DMS153 (cell line): ENCODE results near the gene SEC14L3.

Experiments used
- DNase-seq: peaks from one replicate; lab custom pipeline; 2025; lab: John Stamatoyannopoulos, UW

The SEC14L3 gene

DNA sequence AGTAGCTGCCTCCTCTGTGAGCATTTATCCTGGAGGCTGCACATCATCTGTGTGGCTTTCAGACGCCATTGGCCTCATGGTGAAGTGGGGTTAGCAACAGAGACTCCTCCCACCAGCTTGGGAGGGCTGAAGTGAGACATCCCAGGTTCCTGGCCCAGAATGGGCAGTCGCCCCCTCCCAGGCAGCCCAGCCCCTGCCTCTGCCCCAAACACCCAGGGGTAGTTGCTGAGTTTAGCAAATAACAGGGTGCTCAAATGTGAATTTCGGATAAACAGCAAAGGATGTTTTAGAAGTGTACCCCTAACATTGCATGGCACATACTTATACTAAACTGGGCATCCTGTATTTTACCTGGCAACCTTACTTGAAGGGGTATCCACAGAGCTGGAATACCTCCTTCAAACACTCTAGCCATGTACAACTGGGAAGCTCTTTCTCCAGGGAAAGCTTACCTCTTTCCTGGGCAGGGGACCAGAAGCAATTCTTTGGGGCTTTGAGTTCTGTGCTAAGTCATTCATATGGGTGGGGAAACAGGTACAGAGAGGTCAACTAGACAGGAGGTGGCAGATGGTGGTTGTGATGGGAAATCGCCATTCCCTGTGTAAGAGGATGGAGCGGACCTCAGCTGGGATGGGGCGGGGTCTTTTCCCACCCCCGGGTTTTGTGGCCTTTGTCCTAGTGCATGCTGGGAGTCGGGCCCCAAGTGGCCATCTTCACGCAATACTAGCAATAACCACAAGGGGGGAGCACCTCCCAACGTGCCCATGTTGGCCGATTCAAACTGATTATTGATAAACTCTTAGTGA lies 27.0 kb downstream of the SEC14L3 start:
- DNase-seq = peak; percentile 40

DNA sequence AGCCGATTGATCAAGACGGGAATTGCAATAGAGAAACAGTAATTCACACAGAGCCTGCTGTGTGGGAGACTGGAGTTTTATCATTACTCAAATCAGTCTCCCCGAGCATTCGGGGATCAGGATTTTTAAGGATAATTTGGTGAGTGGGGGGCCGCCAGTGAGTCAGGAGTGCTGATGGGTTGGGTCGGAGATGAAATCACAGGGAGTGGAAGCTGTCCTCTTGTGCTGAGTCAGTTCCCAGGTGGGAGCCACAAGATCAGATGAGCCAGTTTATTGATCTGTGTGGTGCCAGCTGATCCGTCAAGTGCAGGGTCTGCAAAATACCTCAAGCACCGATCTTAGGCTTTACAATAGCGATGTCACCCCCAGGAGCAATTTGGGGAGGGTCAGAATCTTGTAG lies 30.7 kb downstream of the SEC14L3 start:
- no peak for DNase-seq

DNA sequence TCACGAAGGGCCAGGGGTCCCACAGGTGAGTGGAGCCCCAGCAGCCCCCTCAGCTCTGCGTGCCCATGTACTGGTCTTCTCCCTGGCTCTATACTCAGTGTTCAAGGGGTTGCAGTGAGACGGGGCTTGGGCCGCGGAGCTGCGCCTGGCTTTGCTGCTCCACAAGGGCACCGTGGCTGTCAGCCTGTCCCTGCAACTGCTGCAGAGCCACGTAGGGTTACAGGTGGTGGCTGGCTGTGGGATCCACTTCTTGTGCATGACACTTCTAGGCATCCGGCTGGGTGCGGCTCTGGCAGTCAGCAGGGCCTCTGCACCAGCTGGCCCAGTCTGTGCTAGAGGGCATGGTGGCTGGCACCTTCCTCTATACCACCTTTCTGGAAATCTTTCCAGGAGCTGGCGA lies 32.0 kb downstream of the SEC14L3 start:
- DNase-seq = no peak

DNA sequence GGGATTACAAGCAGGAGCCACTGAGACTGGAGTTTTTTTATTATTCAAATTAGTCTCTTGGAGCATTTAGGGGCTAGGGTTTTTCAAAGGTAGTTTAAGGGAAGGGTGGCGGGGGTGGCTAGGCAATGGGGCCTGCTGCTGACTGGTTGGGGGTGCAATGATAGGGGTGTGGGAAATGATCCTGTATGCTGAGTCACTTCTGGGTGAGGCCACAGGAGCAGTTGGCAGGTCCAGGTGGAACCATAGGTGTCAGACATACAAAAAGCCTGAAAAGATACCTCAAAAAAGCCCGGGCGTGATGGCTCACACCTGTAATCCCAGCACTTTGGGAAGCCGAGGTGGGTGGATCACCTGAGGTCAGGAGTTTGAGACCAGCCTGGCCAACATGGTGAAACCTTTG lies 32.6 kb downstream of the SEC14L3 start:
- no peak for DNase-seq

DNA sequence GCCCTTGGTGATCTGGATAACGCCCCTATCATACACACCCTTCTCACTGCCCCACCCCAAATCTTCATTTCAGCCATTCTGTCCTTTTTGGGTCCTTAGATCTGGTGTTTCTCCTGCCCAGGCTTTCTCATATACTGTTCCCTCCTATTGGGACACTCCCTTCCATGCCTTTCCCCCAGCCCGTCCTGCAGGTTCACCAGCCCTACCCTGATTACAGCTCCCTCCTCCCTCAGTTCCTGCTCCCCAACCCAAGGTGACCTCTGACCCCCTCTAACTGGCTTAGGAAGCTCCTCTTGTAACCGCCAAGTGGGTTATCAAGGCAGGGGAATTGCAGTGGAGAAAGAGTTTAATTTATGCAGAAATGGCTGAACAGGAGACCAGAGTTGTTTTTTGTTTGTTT lies 33.3 kb downstream of the SEC14L3 start:
- DNase-seq = no peak

DNA sequence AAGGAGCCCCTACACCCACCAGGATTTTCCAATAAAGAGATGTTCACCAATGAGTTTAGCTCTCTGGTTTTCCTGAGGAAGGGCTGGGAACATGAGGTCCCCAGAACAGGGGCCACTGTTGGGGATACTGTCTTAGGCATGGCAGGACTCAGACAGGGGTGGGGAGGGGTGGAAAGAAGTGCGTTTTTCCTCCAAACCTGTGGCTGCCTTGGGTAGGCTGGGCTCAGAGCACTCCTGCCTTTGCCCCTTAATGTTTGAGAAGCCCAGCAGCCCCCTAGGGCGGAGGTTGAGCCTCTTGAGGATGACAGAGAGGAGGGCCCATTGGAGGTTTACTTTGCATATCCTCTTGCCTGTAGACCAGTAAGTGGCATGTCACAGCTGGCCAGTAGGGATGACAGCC lies 35.6 kb downstream of the SEC14L3 start:
- no peak for DNase-seq

DNA sequence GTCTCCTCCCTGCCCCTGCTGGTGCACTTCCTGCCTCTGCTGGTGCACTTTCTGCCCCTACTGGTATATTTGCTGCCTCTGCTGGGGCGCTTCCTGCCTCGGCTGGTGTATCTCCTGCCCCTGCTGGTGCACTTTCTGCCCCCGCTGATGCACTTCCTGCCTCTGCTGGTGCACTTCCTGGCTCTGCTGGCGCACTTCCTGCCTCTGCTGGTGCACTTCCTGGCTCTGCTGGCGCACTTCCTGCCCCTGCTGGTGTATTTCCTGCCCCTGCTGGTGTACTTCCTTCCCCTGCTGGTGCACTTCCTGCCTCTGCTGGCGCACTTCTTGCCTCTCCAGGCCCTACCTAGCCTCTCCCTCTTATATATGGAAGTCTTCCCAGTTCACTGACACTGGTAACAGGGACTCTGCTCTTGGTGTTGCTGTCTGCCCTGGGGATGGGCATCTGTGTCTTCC lies 36.1 kb downstream of the SEC14L3 start:
- no peak for DNase-seq

DNA sequence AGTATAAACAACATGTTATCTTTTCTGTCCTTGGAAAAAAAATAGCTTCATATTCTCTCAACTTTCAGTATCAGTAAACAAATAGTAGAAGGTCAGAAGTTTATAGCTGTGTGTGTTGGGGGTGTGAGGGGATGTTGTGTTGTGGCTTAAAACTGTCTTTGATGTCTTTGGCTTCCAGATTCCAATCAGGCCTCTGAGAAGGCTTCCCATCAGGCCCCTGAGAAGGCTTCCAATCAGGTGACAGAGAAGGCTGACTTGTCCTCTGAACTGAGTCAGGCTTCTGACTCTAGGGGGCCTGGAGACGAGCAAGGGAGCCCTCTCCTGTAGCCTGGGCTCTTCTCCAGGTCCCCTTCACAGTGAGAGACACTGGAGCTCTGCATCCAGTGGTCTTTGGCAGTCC lies 37.0 kb downstream of the SEC14L3 start:
- no peak for DNase-seq

DNA sequence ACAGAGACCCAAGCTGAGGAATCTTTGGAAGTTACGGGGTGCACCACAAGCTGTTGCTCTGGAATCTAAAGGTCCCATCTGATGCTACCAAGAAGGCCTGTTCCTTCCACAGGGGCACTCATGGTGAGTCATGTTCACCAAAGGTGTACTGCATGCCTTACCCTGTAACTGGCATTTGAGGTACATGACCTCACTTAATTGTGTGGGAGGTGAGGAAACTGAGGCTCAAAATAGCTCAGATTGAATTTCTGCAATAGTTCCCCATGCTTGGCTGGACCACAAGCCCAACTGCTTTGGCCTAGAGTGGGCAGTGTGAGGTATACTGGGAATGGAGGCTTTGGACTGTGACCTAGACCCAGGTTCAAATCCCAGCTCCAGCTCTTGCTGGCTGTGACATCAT lies 38.0 kb downstream of the SEC14L3 start:
- no peak for DNase-seq

DNA sequence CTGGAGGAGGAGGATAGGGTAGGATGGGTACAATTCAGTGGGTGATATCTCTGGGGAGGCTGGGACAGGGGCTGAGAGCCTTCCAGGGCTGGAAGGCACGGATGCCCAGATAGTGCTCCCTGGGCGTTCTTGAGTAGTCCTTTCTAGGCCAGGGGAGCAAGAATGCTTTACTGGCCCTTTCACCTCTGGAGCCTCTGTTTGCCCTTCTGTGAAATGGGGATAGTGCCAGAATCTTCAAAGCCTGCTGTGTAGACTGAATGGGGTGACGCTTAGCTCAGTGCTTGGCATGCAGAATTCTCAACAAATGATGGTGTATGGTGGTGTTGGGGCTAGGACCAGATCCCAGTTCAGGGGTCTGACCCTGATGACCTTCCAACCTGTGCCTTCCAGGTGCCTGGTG lies 38.6 kb downstream of the SEC14L3 start:
- DNase-seq = no peak

DNA sequence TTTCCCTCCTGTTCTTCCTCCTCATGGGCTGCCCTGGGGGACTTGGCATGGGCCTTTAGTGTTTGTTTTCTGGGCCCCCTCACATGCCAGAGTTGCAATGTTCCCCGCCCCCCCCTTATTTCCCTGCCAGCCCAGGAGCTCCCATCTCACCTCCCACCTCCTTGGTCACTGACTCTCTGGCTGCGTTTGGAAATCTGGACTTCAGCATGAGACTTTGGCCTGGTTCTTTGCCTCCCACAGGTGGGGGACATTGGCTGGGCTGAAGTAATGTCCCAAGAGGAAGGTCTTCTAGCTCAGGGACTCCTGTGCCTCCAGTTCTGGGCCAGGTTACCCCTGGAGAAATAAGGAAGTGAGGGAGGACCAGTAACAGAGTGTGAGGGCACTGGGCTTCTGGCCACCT lies 39.3 kb downstream of the SEC14L3 start:
- no peak for DNase-seq

DNA sequence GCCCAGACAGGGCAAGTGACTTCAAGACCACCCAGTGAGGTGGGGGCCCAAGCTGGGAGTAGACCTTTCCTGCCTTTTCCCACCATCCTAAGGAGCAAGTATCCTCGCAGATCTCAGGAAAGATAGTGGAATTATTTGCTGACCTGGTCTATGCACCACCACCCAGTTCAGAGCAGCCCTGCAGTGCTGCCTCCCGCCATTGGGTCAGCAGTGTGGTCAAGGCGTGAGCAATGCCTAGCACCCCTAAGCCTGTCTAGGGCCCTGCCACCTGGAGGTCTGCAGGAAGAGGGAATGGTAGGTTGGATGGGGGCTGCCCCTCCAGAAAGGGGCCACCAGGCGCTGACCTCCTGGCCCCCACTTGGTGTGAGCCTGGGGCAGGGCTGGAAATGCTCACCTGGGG lies 39.7 kb downstream of the SEC14L3 start:
- DNase-seq = no peak

DNA sequence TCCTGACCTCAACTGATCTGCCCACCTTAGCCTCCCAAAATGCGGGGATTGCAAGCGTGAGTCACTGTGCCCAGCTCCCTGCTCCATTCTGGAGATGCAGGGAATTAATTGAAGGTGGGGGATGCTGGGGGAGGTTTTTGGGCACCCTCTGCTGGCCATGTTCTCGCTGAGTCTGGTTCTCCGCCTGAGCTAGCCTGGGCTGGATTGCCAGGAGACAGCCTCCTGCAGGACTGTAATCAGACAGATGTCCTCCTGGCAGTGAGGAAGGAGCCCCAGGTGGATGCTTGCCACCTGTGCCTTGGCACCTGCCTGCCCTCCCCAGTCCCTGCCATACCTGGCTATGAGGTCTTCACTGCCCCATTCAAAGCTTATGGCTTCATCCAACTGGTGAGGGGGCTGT lies 40.9 kb downstream of the SEC14L3 start:
- no peak for DNase-seq

DNA sequence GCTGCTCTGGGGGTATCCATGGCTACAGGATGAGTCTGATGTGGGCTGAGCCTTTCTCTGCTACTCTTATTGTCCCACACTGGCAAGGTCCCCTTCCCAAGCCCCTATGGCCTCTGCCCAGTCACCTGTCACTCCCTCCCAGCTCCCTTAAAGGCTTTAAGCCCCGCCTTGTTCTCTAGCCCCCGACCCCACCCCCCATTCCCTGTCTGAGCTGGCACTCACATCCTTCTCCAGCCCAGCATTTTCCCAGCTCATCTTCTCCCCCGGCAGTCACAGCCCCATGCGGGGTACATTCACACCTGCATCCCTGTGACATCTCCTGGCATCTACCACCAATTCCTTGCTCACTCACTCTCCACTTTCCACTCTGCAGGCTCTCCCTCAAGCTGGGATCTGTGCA lies 41.9 kb downstream of the SEC14L3 start:
- no peak for DNase-seq

DNA sequence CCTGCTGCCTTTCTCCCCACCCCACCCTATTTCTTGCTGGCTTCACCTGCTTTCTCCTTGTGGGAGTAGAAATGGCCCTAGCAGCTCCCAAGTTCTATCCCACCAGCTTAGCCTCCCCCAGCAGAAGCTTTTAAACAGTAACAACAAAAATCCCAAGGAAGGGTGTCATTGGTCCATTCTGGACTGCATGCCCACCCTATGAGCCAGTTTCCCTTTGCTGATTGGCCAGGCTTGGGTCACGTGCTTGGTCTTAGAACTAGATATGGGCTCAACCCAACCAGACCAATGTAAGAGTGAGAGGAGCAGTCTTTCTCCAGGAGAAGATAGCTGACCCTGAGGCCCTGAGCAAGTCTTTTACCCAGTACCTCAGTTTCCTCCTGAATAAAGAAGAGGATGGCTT lies 43.9 kb downstream of the SEC14L3 start:
- DNase-seq = no peak

DNA sequence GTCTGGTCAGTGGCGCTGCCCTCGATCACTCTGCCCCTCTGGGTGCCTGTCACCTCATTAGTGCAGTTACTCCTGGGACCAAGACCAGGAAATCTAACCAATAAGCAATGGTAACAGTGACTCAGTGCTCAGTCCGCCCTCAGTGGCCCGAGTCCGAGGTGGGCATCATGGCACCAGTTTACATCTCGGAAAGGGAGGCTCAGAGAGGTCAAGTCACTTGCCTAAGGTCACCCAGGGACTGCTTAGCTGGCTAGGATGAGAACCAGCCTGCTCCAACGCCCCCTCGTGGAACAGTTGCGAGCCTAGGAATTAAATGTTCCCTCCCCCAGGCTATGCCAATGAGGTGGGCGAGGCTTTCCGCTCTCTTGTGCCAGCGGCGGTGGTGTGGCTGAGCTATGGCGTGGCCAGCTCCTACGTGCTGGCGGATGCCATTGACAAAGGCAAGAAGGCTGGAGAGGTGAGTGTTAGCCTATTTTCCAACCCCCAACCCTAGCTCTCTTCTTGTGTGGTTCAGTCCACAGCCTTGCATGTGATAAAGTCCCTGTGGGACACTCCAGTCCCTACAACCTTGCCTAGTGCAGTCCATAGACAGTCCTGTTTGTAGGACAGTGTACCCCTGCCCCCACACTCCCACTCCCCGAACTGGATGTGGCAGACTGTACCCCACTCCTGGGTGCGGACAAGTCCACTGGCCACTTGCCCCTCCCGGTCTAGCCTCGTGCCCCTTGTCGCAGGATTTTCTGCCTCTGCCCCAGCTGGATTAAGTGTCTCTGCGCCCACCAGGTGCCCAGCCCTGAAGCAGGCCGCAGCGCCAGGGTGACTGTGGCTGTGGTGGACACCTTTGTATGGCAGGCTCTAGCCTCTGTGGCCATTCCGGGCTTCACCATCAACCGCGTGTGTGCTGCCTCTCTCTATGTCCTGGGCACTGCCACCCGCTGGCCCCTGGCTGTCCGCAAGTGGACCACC lies 45.1 kb downstream of the SEC14L3 start:
- peak; percentile 51 for DNase-seq

DNA sequence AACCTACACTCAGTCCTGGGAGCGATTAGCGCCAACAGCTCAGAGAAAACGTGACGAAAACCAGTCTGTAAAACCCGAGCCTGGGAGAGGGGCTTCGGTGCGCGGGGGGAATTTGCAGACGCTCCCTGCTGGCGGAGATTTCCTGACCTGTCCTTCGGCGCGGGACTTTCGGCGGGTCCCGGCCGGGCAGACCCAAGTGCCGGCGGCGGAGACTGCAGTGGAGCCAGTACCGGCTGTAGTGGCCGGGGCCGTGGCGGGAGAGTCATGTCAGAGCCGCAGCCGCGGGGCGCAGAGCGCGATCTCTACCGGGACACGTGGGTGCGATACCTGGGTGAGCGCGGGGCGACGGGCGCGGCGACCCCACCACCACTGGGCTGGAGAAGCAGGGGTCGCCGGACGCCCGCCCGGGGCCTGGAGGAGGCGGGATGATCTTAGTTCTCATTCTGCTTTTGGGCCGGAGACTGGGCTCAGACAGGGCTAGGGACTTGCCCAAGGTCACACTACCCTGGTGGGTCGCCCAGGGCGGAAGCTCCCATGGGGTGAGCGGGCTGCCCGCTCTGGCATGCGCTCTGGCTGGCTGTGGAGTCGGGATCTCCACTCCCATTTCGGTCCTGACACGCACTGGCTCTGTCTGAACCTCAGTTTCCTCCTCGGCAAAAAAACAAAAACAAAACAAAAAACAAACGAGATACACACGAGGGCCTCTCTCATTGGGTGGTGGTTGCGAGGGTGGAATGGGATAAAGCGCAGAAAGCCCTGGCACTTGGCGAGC lies 46.0 kb downstream of the SEC14L3 start, which contains the start of gene MTFP1:
Gene MTFP1, plus strand, starts transcription at position 153 of the 772 bp plus-strand sequence. Its CDS starts 112 bp downstream, at position 265.
- DNase-seq = peak; percentile 40

DNA sequence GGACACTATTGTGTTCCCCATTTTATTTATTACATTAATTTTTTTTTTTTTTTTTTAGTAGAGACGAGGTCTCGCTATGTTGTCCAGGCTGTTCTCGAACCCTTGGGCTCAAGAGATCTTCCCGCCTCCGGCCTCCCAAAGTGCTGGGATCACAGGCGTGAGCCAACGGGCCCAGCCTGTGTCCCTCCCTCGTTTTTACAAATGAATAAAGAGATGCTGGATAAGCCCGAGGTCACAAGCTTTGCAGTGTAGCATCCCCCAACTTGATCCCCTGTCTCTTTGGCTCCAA lies 46.5 kb downstream of the SEC14L3 start:
- no peak for DNase-seq

DNA sequence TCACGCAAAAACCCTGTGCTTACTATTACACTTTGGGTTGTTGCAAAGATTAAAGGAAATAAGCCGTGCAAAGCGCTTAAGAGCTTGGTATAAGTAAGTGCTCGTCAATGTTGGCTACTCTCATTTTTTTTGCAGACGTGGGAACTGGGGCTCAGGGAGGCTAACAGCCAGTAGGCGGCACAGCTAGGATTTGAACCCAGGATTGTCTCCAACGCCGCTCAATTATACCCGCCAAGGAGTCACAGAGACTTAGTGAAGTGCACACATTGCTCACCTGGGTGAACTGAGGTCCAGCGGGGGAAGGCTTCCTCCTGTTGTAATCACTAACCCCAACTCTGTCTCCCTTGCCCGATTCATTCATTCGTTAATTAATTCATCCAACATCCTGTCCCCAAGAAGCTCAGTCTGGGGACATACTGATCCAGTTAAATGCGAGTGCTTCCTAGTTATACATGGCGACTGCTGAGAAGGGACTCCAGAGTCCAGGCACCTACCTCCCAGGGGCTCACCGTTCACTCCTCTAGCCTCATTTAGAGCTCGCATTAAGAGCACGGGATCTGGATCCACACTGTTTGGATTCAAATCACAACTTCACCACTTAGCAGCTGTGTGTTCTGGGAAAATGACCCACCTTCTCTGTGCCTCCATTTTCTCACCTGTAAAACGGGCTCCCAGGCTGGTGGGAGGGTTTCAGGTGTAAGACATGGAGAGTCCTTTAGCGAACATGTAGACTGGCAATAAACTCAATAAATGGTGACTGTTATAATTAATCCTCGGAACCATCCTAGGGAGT lies 47.1 kb downstream of the SEC14L3 start:
- DNase-seq = peak; percentile 36

DNA sequence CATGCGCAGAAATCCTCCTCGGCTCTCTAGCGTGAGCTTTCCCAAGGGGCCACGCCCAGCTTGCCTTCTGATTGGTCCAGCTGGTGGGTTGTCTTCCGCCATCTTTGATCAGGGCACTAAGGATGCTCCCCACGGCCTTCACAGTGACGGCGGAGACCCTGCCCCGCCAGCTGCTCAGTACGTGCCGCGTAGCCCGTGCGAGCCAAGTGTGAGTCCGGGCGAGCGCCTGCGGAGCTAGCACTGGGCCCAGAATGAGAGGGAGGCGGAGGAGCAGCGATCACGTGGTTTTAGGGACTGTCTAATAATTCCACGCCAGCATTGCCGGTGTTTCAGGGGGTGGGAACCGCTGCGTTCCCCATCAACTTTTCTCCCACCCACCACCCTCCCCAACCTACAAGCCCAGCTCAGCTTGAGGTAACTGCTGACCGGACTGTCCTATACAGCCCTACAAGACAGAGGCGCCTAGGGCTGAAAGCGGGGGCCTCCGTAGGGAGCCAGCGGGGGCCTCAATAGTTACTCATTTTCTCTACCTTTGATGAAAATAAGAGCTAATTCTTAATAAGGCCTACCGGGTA lies 47.8 kb downstream of the SEC14L3 start:
- DNase-seq = peak; percentile 99

DNA sequence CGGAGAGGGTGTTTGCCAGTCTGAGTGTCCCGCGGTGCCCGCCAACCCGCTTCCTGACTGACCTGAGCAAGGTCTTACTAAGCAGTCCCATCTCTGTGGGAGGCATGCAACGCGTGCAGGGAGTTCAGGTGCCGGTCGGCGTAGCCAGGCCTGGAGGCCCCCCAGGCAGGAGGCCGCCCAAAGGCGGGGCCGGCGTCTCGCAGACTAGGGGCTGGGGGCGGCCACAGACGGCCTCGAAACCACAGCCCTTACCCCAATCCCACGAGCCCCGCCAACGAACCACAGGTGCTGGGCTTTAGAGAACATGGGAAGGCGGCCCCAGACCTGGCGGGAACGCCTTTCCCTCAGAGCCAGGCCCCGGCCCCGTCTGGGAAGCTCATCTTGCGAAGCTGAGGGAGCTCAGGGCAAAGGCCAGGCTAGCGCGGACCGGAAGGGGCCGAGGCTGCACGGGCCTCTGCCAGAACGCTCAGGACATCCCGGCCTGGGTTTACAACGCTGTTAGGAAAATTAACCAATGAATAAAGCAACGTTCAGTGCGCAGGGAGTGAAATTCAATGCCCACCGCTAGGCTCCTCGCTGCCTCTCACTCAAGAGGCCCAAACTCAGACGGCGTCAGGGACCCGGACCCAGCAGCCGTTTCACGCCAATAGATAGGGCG lies 48.4 kb downstream of the SEC14L3 start:
- no peak for DNase-seq
